H1 (cell line): ENCODE data around the gene EZH1. TPM values are rescaled to one million over a fixed set of nuclear protein-coding genes. Genes with fewer than 3 reads are reported as not detected.
A peak's percentile ranks its signal among the peaks of the same experiment; 100 is the strongest.

Source experiments
- CTCF ChIA-PET: fragments of 300-600 bp; sonication (Branson Sonifier 250); formaldehyde crosslinking; loops from one replicate; lab custom pipeline; 2021; ENCODE audit not compliant: partially characterized antibody; lab: Charles Lee
- POLR2A ChIA-PET: fragments of 300-600 bp; sonication (Branson Sonifier 250); formaldehyde crosslinking; loops from one replicate; lab custom pipeline; 2021; ENCODE audit warnings: inconsistent platforms; ENCODE audit not compliant: partially characterized antibody; lab: Charles Lee
- DNase-seq, 2 experiments: peaks; one replicate each; pipeline versions ENCODE4 v3.0.0 to v3.0.0-alpha.2; 2010 to 2022; ENCODE audit warnings: low spot score in 2 of 2, low read depth in 1 of 2, mixed read lengths in 1 of 2
- FAIRE-seq: peaks from 2 replicates; lab custom pipeline; 2011; peaks lifted over from hg19 to GRCh38; lab: Jason Lieb, UNC
- H2AFZ ChIP-seq: 2 replicates; pipeline ENCODE4 v1.8.1; 2012; ENCODE audit warnings: low read length, inconsistent platforms
- H2AK5ac ChIP-seq: 2 replicates; pipeline ENCODE4 v1.6.1; 2013; ENCODE audit warnings: low read depth, low read length
- H2BK120ac ChIP-seq: replicated peaks from 2 replicates; pipeline ENCODE3; 2013; ENCODE audit warnings: low read depth, low read length, inconsistent platforms
- H2BK12ac ChIP-seq: 2 replicates; pipeline ENCODE4 v1.6.1; 2013; ENCODE audit warnings: low read depth, low read length
- H2BK15ac ChIP-seq: 2 replicates; pipeline ENCODE4 v1.6.1; 2013; ENCODE audit warnings: low read length
- H2BK20ac ChIP-seq: 2 replicates; pipeline ENCODE4 v1.6.1; 2013; ENCODE audit warnings: low read length
- H2BK5ac ChIP-seq: 2 replicates; pipeline ENCODE4 v1.6.1; 2013; ENCODE audit warnings: low read depth, low read length
- H3K14ac ChIP-seq: 2 replicates; pipeline ENCODE4 v1.6.1; 2013; ENCODE audit warnings: inconsistent platforms; ENCODE audit not compliant: insufficient read length
- H3K18ac ChIP-seq: 2 replicates; pipeline ENCODE4 v1.6.1; 2013; ENCODE audit warnings: low read length; ENCODE audit errors: extremely low read depth
- H3K23ac ChIP-seq: 2 replicates; pipeline ENCODE4 v1.6.1; 2013; ENCODE audit warnings: inconsistent platforms; ENCODE audit not compliant: insufficient read length
- H3K23me2 ChIP-seq: 2 replicates; pipeline ENCODE4 v1.6.1; 2013; ENCODE audit warnings: low read depth, low read length
- H3K27ac ChIP-seq: 2 replicates; pipeline ENCODE4 v1.6.1; 2011; ENCODE audit warnings: low read depth, low read length, inconsistent platforms
- H3K27me3 ChIP-seq, 4 experiments: replicated peaks in 1 of 4; 1 replicate in 1 of 4; 2 replicates in 3 of 4; pipeline versions ENCODE4 v1.6.1 to v1.8.1; 2011 to 2013; ENCODE audit warnings: low read length in 3 of 4, mild to moderate bottlenecking in 3 of 4, inconsistent platforms in 2 of 4, mixed read lengths in 2 of 4, moderate library complexity in 1 of 4; ENCODE audit not compliant: control insufficient read depth in 3 of 4, insufficient read depth in 3 of 4; ENCODE audit errors: extremely low read depth in 1 of 4
- H3K36me3 ChIP-seq, 4 experiments: 2 replicates each; pipeline versions ENCODE4 v1.6.1 to v1.8.1; 2011 to 2013; ENCODE audit warnings: mild to moderate bottlenecking in 4 of 4, low read length in 3 of 4, moderate library complexity in 2 of 4, control low read depth in 1 of 4, inconsistent platforms in 1 of 4; ENCODE audit not compliant: insufficient read depth in 4 of 4, control insufficient read depth in 2 of 4
- H3K4ac ChIP-seq: replicated peaks from 2 replicates; pipeline ENCODE3; 2013; ENCODE audit warnings: low read length, low read depth, mixed read lengths, inconsistent platforms; ENCODE audit not compliant: insufficient read length
- H3K4me1 ChIP-seq, 4 experiments: replicated peaks in 1 of 4; 1 replicate in 1 of 4; 2 replicates in 3 of 4; pipeline versions ENCODE4 v1.6.1 to v1.8.1; 2011 to 2013; ENCODE audit warnings: low read length in 3 of 4, inconsistent platforms in 2 of 4, mixed read lengths in 1 of 4; ENCODE audit not compliant: insufficient read depth in 4 of 4, control insufficient read depth in 3 of 4
- H3K4me2 ChIP-seq, 2 experiments: 2 replicates each; pipeline versions ENCODE4 v1.6.1 to v1.8.1; 2011 to 2013; ENCODE audit warnings: low read depth in 2 of 2, low read length in 2 of 2, control low read depth in 1 of 2, inconsistent platforms in 1 of 2, mild to moderate bottlenecking in 1 of 2; ENCODE audit not compliant: insufficient read depth in 1 of 2
- H3K4me3 ChIP-seq, 4 experiments: fragments of 200-600, 300-600 bp in 1 of 4; sonication (generic), shearing (Covaris generic), sonication (Bioruptor Twin) in 1 of 4; 2 replicates each; pipeline versions ENCODE4 v1.5.1 to v1.8.1; 2011 to 2016; ENCODE audit warnings: low read length in 4 of 4, low read depth in 3 of 4, control low read depth in 2 of 4, inconsistent platforms in 2 of 4, mild to moderate bottlenecking in 2 of 4, mixed read lengths in 1 of 4, moderate library complexity in 1 of 4; ENCODE audit not compliant: insufficient read depth in 2 of 4; ENCODE audit errors: extremely low read depth in 1 of 4
- H3K56ac ChIP-seq: replicated peaks from 2 replicates; pipeline ENCODE3; 2013; ENCODE audit warnings: low read depth, mild to moderate bottlenecking, mixed read lengths, low read length, inconsistent platforms; ENCODE audit not compliant: insufficient read length
- H3K79me1 ChIP-seq: 2 replicates; pipeline ENCODE4 v1.6.1; 2013; ENCODE audit warnings: low read depth, low read length, control low read depth
- H3K79me2 ChIP-seq, 2 experiments: 2 replicates each; pipeline versions ENCODE4 v1.6.1 to v1.8.1; 2012 to 2013; ENCODE audit warnings: low read length in 2 of 2, mild to moderate bottlenecking in 2 of 2, inconsistent platforms in 1 of 2; ENCODE audit not compliant: insufficient read depth in 2 of 2, control insufficient read depth in 1 of 2
- H3K9ac ChIP-seq, 4 experiments: replicated peaks in 1 of 4; 1 replicate in 1 of 4; 2 replicates in 3 of 4; pipeline versions ENCODE4 v1.6.1 to v1.8.1; 2011 to 2013; ENCODE audit warnings: low read depth in 3 of 4, low read length in 3 of 4, control low read depth in 2 of 4, mild to moderate bottlenecking in 2 of 4, moderate library complexity in 2 of 4, inconsistent platforms in 1 of 4; ENCODE audit errors: extremely low read depth in 1 of 4
- H3K9me3 ChIP-seq, 2 experiments: 2 replicates each; pipeline versions ENCODE4 v1.6.1 to v1.8.1; 2012 to 2013; ENCODE audit warnings: mild to moderate bottlenecking in 2 of 2, moderate library complexity in 2 of 2, control low read depth in 1 of 2, inconsistent platforms in 1 of 2, low read depth in 1 of 2, low read length in 1 of 2, mixed read lengths in 1 of 2; ENCODE audit not compliant: insufficient read depth in 2 of 2
- H4K20me1 ChIP-seq, 2 experiments: replicated peaks in 1 of 2; 2 replicates each; pipeline versions ENCODE3 to v1.8.1; 2011 to 2013; ENCODE audit warnings: inconsistent platforms in 2 of 2, low read length in 2 of 2, mild to moderate bottlenecking in 1 of 2; ENCODE audit not compliant: insufficient read depth in 2 of 2, control insufficient read depth in 1 of 2
- H4K5ac ChIP-seq: 2 replicates; pipeline ENCODE4 v1.6.1; 2013; ENCODE audit warnings: low read length, low read depth, mixed read lengths, inconsistent platforms; ENCODE audit not compliant: insufficient read length
- H4K8ac ChIP-seq: 2 replicates; pipeline ENCODE4 v1.8.0; 2013; ENCODE audit warnings: mild to moderate bottlenecking, moderate library complexity, low read length, inconsistent platforms; ENCODE audit not compliant: insufficient read depth; ENCODE audit errors: extremely low read depth
- H4K91ac ChIP-seq: replicated peaks from 2 replicates; pipeline ENCODE3; 2013; ENCODE audit warnings: low read length, mixed read lengths, inconsistent platforms; ENCODE audit not compliant: insufficient read length
- ATF3 ChIP-seq: IDR thresholded peaks from 2 replicates; pipeline ENCODE4 v1.6.1; 2011; ENCODE audit warnings: low read depth, mild to moderate bottlenecking, low read length; ENCODE audit not compliant: insufficient read depth
- CBX8 ChIP-seq: fragments of 300-800, 300-1000 bp; sonication (generic); IDR thresholded peaks from 2 replicates; pipeline ENCODE4 v1.7.1; 2016; ENCODE audit warnings: low read depth, low read length, borderline replicate concordance
- CEBPB ChIP-seq: IDR thresholded peaks from 2 replicates; pipeline ENCODE4 v1.6.1; 2012; ENCODE audit warnings: low read depth, low read length
- EGR1 ChIP-seq: IDR thresholded peaks from 2 replicates; pipeline ENCODE4 v1.6.1; 2011; ENCODE audit warnings: low read depth, low read length, borderline replicate concordance
- GTF2F1 ChIP-seq: IDR thresholded peaks from 2 replicates; pipeline ENCODE4 v1.6.1; 2012; ENCODE audit warnings: low read depth, low read length, improper control_type of control experiment, borderline replicate concordance
- KDM4A ChIP-seq: IDR thresholded peaks from one replicate; pipeline ENCODE4 v1.7.1; 2012; ENCODE audit warnings: low read depth, mild to moderate bottlenecking, moderate library complexity, low read length, inconsistent platforms; ENCODE audit not compliant: severe bottlenecking
- MAFK ChIP-seq: IDR thresholded peaks from 2 replicates; pipeline ENCODE4 v1.6.1; 2012; ENCODE audit warnings: low read depth, mild to moderate bottlenecking, improper control_type of control experiment, low read length
- MAX ChIP-seq: IDR thresholded peaks from 2 replicates; pipeline ENCODE4 v1.6.1; 2012; ENCODE audit warnings: inconsistent platforms
- NRF1 ChIP-seq: IDR thresholded peaks from 2 replicates; pipeline ENCODE4 v1.6.1; 2011; ENCODE audit warnings: mild to moderate bottlenecking, low read depth, low read length, improper control_type of control experiment
- POLR2AphosphoS5 ChIP-seq: IDR thresholded peaks from 2 replicates; pipeline ENCODE4 v1.6.1; 2011; ENCODE audit warnings: low read depth, low read length
- SRF ChIP-seq: IDR thresholded peaks from 2 replicates; pipeline ENCODE4 v1.6.1; 2011; ENCODE audit warnings: mild to moderate bottlenecking, low read depth, low read length, moderate library complexity
- USF2 ChIP-seq: IDR thresholded peaks from 2 replicates; pipeline ENCODE4 v1.6.1; 2011; ENCODE audit warnings: low read length, improper control_type of control experiment
- WGBS, 2 experiments: shearing (Covaris generic) in 1 of 2; methylation state at CpG; one replicate each; pipeline versions ENCODE4 v1.1.6 to v1.1.7; 2013 to 2015; ENCODE audit warnings: low lambda C conversion rate in 2 of 2, mixed read lengths in 2 of 2, inconsistent platforms in 1 of 2, low coverage in 1 of 2, missing lambda C conversion rate in 1 of 2; ENCODE audit not compliant: insufficient replicate concordance in 2 of 2, insufficient coverage in 1 of 2, insufficient read length in 1 of 2; ENCODE audit errors: extremely low coverage in 1 of 2, missing lambda C conversion rate in 1 of 2; 5-methylcytosine and 5-hydroxymethylcytosine counted together
- polyA plus RNA-seq, 7 experiments: library from polyadenylated mRNA; depleted of rRNA in 3 of 7; stranded (reverse) in 5 of 7; unstranded in 2 of 7; fragments of >200 nt in 5 of 7; fragments of 200-250 nt in 2 of 7; gene quantifications; 1 replicate in 5 of 7; 2 replicates in 1 of 7; 4 replicates in 1 of 7; pipeline versions ENCODE4 v1.2.1 to v1.2.3, GENCODE V29; 2011 to 2013; ENCODE audit warnings: missing spikeins in 2 of 7, mixed read lengths in 2 of 7
- total RNA-seq: library from RNA; stranded (reverse); fragmentation: NEBNext Ultra II Directional; extraction: Animal tissue kit (Norgen Biotek cat#: 25700); gene quantifications from 2 replicates; pipeline ENCODE4 v1.2.1, GENCODE V29; 2021

EZH1 gene
- total and polyA plus RNA-seq, 2 of the 8 experiments (the other 6 are each of a cell fraction or from before 2014, with no cell fraction given), result 17.4 to 20.8 TPM

- peak overlapping the region; percentile 75 for H4K8ac ChIP-seq
- H3K4ac ChIP-seq, result no peak overlapping the region
- H3K4me1 ChIP-seq, result peaks cover 0 to 44% (median 30%) of the 10 kb centered on the region in 4 experiments; a peak in 6 of 7 replicates
- peaks cover 1 to 10% of the 10 kb centered on the region in 2 experiments for H4K20me1 ChIP-seq
- H2BK20ac ChIP-seq, result no peak overlapping the region
- no peak overlapping the region for H3K23ac ChIP-seq
- H2AK5ac ChIP-seq, result no peak overlapping the region; the same call in 1 of the 2 replicates
- POLR2A ChIA-PET, result interaction anchor here (1.0 to 16.6 kb wide), 11 partner anchors 5 to 95 kb away, joined by 3 to 239 read pairs (median 7); partner anchors contain the start of genes CCR10, CNTNAP1, PLEKHH3 and PSMC3IP
- no peaks in the 10 kb centered on the region for H3K9me3 ChIP-seq
- H3K4me3 ChIP-seq, result peak overlapping the region; percentile 33 to 65 (median 38); a peak in 6 of 8 replicates
- FAIRE-seq (no peak), DNase-seq (no peak)
- no peak overlapping the region for H2AFZ ChIP-seq
- H2BK5ac ChIP-seq, result peak overlapping the region; percentile 60; the same call in 1 of the 2 replicates
- CTCF ChIA-PET, result interaction anchor here (0.5 to 7.1 kb wide), 8 partner anchors 8 to 91 kb away, joined by 3 to 56 read pairs (median 4); partner anchors contain the start of genes CCR10 and PSMC3IP
- peaks cover 18% of the 10 kb centered on the region for H3K23me2 ChIP-seq
- peak overlapping the region; percentile 68; the same call in 1 of the 2 replicates for H2BK12ac ChIP-seq
- H2BK120ac ChIP-seq, result no peak overlapping the region
- peak overlapping the region; percentile 51 for H4K5ac ChIP-seq
- H3K4me2 ChIP-seq, result peak overlapping the region; percentile 69 to 79
- peaks cover 2 to 37% (median 29%) of the 10 kb centered on the region in 4 experiments for H3K27me3 ChIP-seq
- peak overlapping the region in 3 of 4 experiments; percentile 38 to 56 (median 54); a peak in 4 of 7 replicates for H3K9ac ChIP-seq
- no peak overlapping the region for H4K91ac ChIP-seq
- 18% methylated on average over 12 of the region's 12 CpGs; no CpG with 5 or more reads in 1 of the 2 experiments for WGBS, 2 experiments
- no peaks in the 10 kb centered on the region for H3K79me1 ChIP-seq
- H3K18ac ChIP-seq, result peak overlapping the region; percentile 93
- H2BK15ac ChIP-seq, result peak overlapping the region; percentile 40; the same call in 1 of the 2 replicates
- no peak overlapping the region for H3K27ac ChIP-seq
- H3K36me3 ChIP-seq, result peaks cover 8 to 42% (median 15%) of the 10 kb centered on the region in 4 experiments; a peak in 6 of 8 replicates
- peak overlapping the region; percentile 19 for H3K56ac ChIP-seq
- H3K79me2 ChIP-seq, result no peaks in the 10 kb centered on the region
- H3K14ac ChIP-seq, result peak overlapping the region; percentile 19
- no peak for TF ChIP-seq NRF1
- TF ChIP-seq ATF3, result no peak
- TF ChIP-seq POLR2AphosphoS5, result no peak
- TF ChIP-seq MAFK, result no peak
- no peak for TF ChIP-seq MAX
- TF ChIP-seq USF2, result no peak
- TF ChIP-seq SRF, result no peak
- TF ChIP-seq GTF2F1, result no peak
- no peak for TF ChIP-seq EGR1
- no peak for TF ChIP-seq CEBPB
- no peak for TF ChIP-seq KDM4A
- no peak for TF ChIP-seq CBX8
Observed at GRCh38 chr17:42669705-42669976, 75.2 kb downstream of the EZH1 start.
